ENCODE data around the gene TRIM40.
"Not testable (repeated sequence)": the region's sequence is repeated elsewhere in the genome, so short reads cannot be mapped to it uniquely, and the experiment has no call there.

TRIM40 gene

GRCh38 chr6:30163918-30164654, 28.1 kb downstream of the TRIM40 start:
- DNase-seq, result no peak

DNA sequence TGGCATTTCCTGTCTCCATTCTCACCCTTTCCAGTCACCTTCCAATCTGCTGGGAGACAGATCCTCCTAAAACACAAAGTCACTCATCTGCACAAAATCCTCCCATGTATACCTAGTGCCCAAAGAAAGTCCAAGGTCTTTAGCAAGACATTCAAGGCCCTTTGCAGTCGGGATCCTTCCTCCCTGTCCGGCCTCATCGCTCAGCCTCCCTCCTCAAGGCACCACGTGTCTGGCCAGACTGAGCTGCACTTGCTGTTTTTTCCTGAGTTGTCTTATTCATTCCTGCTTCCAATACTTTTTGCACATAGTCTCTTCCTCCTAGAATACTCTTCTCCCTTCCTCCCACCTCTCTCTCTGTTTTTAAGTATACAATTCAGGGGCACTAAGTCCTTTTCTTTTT, 28.8 kb downstream of the TRIM40 start:
- no peak for DNase-seq

DNA sequence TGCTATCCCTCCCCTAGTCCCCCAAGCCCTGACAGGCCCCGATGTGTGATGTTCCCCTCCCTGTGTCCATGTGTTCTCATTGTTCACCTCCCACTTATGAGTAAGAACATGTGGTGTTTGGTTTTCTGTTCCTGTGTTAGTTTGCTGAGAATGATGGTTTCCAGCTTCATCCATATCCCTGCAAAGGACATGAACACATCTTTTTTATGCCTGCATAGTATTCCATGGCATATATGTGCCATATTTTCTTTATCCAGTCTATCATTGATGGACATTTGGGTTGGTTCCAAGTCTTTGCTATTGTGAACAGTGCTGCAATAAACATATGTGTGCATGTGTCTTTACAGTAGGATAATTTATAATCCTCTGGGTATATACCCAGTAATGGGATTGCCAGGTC, 29.3 kb downstream of the TRIM40 start:
- not testable (repeated sequence) for DNase-seq

- no peak for DNase-seq
Measured at GRCh38 chr6:30167101-30167500, 31.2 kb downstream of the TRIM40 start.

- DNase-seq, result no peak
Measured at GRCh38 chr6:30168741-30169140, 32.8 kb downstream of the TRIM40 start.

DNA sequence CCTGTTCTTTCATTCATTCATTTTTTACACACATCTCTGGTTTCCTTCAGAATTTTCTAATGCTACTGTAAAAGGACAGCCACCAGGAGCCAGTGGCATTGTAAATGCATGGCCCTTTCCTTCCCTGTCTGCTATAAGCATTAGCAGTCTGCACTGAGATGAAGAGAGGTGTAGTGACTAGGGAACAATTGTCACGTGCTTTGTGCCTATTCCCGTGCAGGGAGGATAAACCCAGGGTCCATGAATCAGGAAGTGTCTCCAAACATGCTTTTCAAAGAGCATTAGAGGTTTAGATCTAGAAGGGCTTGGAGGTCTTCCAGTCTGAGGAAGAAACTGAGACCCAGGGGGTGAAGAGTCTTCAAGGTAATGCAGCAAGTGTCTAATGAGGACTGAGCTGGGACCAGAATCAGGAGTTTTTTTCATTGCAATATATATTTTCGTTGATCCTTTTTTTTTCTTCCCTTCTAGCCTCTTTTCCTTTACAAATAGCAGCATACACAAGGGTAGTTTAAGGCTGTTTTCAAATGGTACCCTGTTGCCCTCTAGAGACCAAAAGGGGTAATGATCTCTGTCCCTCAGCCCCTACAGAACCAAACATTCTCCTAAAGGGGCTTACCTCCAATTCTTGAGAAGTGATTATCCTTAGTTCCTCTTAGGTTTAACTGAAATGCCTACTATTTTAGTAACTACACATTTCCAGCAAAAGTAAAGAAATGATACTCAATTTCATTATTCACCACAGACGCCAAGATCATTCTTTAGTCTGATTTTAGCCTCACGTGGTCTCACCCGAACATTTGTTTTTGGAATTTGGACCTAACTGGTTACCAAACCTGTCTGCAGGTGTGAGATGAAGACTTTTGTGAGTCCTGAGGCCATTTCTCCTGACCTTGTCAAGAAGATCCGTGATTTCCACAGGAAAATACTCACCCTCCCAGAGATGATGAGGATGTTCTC, 34.0 kb downstream of the TRIM40 start:
- DNase-seq, result peak; percentile 71

- no peak for DNase-seq
Measured at GRCh38 chr6:30171677-30172471, 35.9 kb downstream of the TRIM40 start.

DNA sequence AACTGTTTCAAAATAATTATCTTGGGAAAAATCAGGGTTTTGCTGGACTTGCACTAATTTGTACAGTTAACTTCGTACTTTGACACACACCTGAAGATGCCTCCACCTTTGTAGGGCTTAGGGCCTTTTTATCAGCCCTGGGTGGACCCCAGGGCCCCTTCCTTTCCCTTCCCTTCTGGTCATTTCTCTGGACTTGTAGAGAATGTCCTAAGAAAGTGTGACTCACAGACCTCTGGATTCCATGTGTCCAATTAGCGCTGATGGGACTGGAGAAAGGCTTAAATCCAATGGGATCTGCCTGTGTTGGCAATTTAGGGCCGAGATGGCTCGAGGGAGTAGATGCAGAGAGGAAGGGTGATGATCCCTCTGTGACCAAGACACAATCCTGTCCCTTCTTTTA, 36.7 kb downstream of the TRIM40 start:
- no peak for DNase-seq

- DNase-seq, result no peak
Measured at GRCh38 chr6:30175765-30176164, 39.8 kb downstream of the TRIM40 start.

GRCh38 chr6:30178837-30179236, 42.9 kb downstream of the TRIM40 start:
- DNase-seq, result no peak

- no peak for DNase-seq
Measured at GRCh38 chr6:30180145-30180544, 44.2 kb downstream of the TRIM40 start.

- no peak for DNase-seq
Measured at GRCh38 chr6:30184417-30185031, 48.6 kb downstream of the TRIM40 start.

- no peak for DNase-seq
Measured at GRCh38 chr6:30185846-30186484, 50.0 kb downstream of the TRIM40 start.

- DNase-seq, result no peak
Measured at GRCh38 chr6:30188541-30188940, 52.6 kb downstream of the TRIM40 start.

- DNase-seq, result no peak
Measured at GRCh38 chr6:30192076-30192475, 56.1 kb downstream of the TRIM40 start.

- peak; percentile 33 for DNase-seq
Measured at GRCh38 chr6:30194797-30195690, 59.1 kb downstream of the TRIM40 start.

- no peak for DNase-seq
Measured at GRCh38 chr6:30195951-30196350, 60.0 kb downstream of the TRIM40 start.

GRCh38 chr6:30196376-30196775, 60.4 kb downstream of the TRIM40 start:
- no peak for DNase-seq
